Tibial nerve (tissue), 4 donors: ENCODE results near the gene HERC4.

ENCODE experiments used
- EP300 ChIP-seq, 2 donors: sonication (generic); formaldehyde crosslinking; IDR thresholded peaks; one replicate each; pipeline ENCODE4 v1.6.1; 2017; ENCODE audit warnings: antibody characterized with exemption in 2 of 2, mild to moderate bottlenecking in 1 of 2
- POLR2A ChIP-seq, 2 donors: fragments of 450-650 bp; IDR thresholded peaks; one replicate each; pipeline ENCODE4 v1.6.1; 2017; ENCODE audit warnings: antibody characterized with exemption in 2 of 2, mild to moderate bottlenecking in 2 of 2, moderate library complexity in 2 of 2
- TF ChIP-seq, protein P1 (sequence below), 5 experiments: fragments of 200-600 bp in 3 of 5; fragments of 450-650 bp in 2 of 5; sonication (generic) in 3 of 5; IDR thresholded peaks; one replicate each; pipeline ENCODE4 v1.5.1; 2016 to 2019; ENCODE audit warnings: antibody characterized with exemption in 5 of 5, mild to moderate bottlenecking in 3 of 5, moderate library complexity in 2 of 5

DNA sequence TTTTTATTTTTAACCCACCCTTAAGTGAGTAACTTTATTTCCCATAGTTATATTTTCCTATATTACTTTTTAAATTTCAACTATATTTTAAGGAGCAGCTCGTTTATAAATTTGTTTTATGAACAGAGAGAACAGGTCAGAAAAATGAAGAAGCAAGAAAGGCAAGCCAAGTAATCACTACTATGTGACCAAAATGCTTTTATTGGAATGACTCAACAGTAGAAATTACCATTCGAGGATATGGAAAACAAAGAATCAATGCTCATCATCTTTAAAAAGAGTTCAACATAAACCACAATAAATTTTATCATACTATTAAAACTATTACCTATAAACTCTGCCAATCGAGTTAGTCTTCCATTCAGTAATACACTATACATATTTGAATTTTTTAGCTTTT, 7.6 kb downstream of the HERC4 start:
- TF ChIP-seq, protein P1, sequence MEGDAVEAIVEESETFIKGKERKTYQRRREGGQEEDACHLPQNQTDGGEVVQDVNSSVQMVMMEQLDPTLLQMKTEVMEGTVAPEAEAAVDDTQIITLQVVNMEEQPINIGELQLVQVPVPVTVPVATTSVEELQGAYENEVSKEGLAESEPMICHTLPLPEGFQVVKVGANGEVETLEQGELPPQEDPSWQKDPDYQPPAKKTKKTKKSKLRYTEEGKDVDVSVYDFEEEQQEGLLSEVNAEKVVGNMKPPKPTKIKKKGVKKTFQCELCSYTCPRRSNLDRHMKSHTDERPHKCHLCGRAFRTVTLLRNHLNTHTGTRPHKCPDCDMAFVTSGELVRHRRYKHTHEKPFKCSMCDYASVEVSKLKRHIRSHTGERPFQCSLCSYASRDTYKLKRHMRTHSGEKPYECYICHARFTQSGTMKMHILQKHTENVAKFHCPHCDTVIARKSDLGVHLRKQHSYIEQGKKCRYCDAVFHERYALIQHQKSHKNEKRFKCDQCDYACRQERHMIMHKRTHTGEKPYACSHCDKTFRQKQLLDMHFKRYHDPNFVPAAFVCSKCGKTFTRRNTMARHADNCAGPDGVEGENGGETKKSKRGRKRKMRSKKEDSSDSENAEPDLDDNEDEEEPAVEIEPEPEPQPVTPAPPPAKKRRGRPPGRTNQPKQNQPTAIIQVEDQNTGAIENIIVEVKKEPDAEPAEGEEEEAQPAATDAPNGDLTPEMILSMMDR (IDR thresholded peaks at IDR 0.05) = no peak
- TF ChIP-seq POLR2A (IDR thresholded peaks at IDR 0.05) (no peak), EP300 (IDR thresholded peaks at IDR 0.05) (no peak)
